ENCODE measurements around the gene DSG3.
"Not testable (repeated sequence)": the region's sequence is repeated elsewhere in the genome, so short reads cannot be mapped to it uniquely, and the experiment has no call there.

Gene DSG3

GRCh38 chr18:31494705-31495244 is 47.2 kb downstream of the DSG3 start:
- DNase-seq, result not testable (repeated sequence)

GRCh38 chr18:31497404-31497835 is 49.9 kb downstream of the DSG3 start:
- no peak for DNase-seq

GRCh38 chr18:31497836-31498573 is 50.5 kb downstream of the DSG3 start, which contains the start of gene DSG2:
Gene DSG2 (plus strand): TSS chr18:31498177. CDS start chr18:31498252, 75 bp downstream.
- no peak for DNase-seq

- no peak for DNase-seq
Measured at GRCh38 chr18:31498574-31499524, 51.3 kb downstream of the DSG3 start.

GRCh38 chr18:31500051-31500688 is 52.6 kb downstream of the DSG3 start:
- no peak for DNase-seq

GRCh38 chr18:31503011-31503410 is 55.5 kb downstream of the DSG3 start:
- no peak for DNase-seq

GRCh38 chr18:31504455-31505147 is 57.1 kb downstream of the DSG3 start:
- DNase-seq, result no peak

GRCh38 chr18:31505156-31505555 is 57.6 kb downstream of the DSG3 start:
- no peak for DNase-seq

- DNase-seq, result no peak
Measured at GRCh38 chr18:31506024-31506742, 58.6 kb downstream of the DSG3 start.

GRCh38 chr18:31507124-31507523 is 59.6 kb downstream of the DSG3 start:
- not testable (repeated sequence) for DNase-seq

GRCh38 chr18:31508781-31509180 is 61.2 kb downstream of the DSG3 start:
- no peak for DNase-seq

- DNase-seq, result no peak
Measured at GRCh38 chr18:31509571-31509970, 62.0 kb downstream of the DSG3 start.

GRCh38 chr18:31510319-31510718 is 62.8 kb downstream of the DSG3 start:
- DNase-seq, result no peak

- DNase-seq, result no peak
Measured at GRCh38 chr18:31511098-31511497, 63.6 kb downstream of the DSG3 start.

- no peak for DNase-seq
Measured at GRCh38 chr18:31512203-31512764, 64.7 kb downstream of the DSG3 start.

GRCh38 chr18:31513189-31513935 is 65.8 kb downstream of the DSG3 start:
- DNase-seq, result no peak

- DNase-seq, result no peak
Measured at GRCh38 chr18:31516437-31516836, 68.9 kb downstream of the DSG3 start.

GRCh38 chr18:31526374-31526773 is 78.8 kb downstream of the DSG3 start:
- DNase-seq, result no peak

Measured in activated effector memory CD4-positive, alpha-beta T cell treated with anti-CD3 and anti-CD28 coated beads, Interleukin-2, amount 50 U/mL, for 16 hours (primary cell).